Measurements from ENCODE around the gene GSG1.

GSG1 gene

DNA sequence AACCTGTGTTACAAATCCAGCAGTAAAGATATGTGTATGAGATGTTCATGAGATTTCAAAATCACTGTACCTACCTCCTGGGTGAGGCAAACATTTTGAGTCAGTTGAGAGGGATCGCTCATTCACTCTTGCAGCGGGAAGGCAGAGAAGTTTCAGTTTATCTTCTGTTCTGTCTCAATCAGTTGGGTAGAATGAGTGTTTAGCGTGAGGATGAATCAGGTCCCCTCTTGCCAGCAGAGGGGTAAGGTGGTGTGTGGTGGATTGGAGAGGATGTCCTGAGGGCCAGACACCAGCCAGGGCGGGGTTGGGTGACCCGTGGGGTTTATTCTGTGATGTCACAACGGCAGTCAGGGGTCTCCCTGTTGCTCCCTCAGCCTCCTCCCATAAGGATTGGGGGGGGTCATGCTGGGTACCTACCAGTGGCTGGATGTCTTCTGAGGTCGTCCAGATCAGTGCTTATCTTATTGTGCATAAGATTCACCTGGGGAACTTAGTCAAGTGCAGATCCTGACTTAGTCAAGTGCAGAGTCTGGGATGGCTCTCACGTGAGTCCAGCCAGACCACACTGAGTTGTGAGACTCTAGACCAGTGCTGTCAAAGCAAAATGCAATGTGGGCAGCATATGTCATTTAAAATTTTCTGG lies at the start of gene GSG1:
TSS of gene GSG1 (minus strand) at position 277 of the 643 bp plus-strand sequence. CDS start at position 122, 155 bp downstream.
- DNase-seq: no peak

GRCh38 chr12:13153180-13153579 lies 49.7 kb upstream of the GSG1 start:
- DNase-seq: no peak

DNA sequence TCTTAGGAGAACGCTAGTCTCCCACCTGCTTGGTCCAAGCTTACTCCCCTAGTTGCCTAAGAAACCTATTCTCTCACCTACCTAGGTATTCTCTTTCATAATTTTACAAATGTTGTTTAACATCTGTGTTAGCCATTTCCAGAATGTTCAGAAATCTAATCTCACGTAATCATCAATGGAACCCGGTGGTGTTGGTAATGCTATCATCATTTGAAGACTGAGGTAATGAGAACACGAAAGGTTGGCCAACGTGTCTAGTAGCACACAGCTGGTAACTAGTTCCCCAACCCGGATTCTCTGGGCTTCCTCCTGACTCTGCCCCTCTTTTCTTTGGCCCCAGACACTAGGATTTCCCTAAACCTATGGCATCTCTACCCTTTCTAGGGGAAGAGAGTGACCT lies 49.3 kb upstream of the GSG1 start:
- DNase-seq: no peak

- no peak for DNase-seq
Observed at GRCh38 chr12:13152281-13152680, 48.8 kb upstream of the GSG1 start.

DNA sequence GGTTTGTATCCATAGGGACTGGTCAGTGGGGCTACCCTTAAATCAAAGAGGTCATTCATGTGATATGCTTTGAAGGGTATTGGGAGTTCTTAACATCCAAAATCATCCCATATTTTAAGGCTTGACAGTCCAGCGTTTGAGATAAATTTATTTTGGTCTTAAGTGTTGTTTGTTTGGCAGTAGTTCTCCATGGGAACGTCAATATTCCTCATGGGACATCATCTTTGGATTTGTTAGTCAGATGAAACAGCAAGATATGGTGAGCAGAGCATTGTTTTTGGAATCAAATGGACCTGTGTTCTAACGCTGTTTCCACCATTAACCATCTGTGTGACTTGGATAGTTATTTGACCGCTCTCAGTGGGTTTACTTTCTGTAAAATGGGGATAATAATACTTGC lies 45.9 kb upstream of the GSG1 start:
- no peak for DNase-seq

- no peak for DNase-seq
Observed at GRCh38 chr12:13148485-13148847, 45.0 kb upstream of the GSG1 start.

DNA sequence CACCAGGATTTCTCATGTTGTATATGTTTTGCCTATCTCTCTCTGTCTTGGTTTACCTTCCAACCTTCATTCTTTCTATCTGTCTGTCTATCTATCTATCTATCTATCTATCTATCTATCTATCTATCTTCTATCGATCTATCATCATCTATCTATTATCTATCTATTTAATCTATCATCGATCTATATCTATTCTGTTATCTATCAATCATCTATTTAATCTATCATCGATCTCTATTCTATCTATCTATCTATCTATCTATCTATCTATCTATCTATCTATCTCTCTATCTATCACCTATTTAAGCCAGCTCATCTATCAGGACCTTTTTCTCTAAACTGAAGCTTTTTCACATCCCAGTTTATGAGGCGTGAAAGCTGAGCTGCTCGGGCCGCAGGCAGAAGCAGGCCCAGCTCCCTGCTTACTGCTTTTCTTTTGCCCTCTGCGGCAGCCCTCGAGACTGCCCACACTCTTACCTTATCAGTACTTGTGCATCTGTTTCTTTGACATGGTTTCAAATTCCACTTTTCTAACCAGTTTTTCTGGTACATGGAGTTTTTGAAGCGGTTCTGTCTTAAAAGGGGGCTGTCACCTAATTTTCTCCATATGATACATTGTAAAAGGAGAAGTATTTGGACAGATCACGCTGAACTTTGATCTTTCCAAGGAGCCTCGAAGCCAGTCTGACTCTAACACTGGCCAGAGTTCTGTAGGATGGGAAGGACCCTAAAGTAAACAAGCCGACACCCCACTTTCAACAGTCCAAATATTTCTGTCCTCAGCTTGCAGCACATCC lies 44.4 kb upstream of the GSG1 start:
- no peak for DNase-seq

DNA sequence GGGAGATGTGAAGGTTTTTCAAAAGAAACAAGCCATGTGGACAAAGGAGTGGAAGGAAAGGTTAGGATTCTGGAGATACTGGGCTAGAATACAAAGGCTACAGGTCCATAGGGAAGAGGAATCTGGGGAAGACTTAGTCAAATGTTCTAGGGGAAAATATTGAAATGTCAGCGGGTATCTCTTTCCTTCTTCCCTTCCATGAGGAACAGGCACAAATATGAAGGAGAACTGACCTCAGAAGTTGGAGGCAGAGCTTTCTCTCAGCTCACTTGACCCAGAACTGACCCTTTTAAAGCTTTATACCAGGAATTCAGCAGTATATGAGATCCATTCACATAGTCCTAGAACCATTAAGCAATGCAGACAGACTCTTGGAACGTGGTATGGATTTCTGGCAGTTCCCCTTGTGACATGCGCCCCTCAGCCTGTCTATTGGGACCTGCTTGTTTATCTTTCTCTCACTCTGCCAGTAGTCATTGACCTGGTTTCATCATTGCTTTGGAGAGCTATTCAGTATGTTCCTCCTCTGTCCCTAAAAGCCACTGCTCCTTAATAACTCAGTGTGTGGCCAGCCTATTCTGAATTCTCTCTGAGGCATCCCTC lies 43.0 kb upstream of the GSG1 start:
- no peak for DNase-seq

- no peak for DNase-seq
Observed at GRCh38 chr12:13144266-13144828, 40.9 kb upstream of the GSG1 start.

- no peak for DNase-seq
Observed at GRCh38 chr12:13142747-13143146, 39.3 kb upstream of the GSG1 start.

GRCh38 chr12:13141686-13142085 lies 38.2 kb upstream of the GSG1 start:
- no peak for DNase-seq

DNA sequence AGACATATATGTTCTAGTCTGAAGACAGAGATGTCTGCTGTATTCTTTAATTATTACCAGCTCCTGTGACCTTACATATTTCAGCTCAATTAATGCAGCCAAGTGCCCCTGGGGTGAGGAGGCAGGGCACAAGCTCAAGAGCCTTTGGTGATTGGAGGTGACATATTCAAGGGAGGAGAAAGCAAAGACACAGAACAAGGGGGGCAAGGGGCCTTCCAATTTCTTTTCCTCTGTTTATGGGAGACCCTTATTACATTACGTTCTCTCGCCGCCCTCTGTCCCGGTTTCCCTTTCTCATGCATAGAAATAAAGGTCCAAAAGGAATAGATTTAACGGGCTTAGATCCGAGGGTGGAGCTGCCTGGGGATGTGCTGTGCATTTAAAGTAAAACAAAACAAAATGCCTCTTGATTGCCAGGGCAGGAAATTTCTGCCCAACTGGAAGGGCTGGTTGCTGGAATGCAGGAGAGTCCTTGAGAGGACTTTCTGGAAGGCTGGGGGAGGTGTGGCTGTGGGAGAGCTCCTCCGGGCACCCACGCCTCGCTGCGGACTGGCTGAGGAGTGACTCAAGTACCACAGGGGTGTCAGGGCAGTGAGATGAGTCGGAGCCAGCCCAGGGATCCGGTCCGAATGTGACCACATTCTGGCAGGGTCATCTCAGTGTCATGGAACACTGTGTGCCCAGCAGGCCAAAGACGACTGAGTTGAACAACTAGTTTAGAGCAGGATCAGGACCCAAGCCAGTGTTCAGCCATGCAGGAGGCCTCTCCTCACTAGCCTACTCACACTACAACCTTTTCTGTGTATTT lies 32.1 kb upstream of the GSG1 start:
- no peak for DNase-seq

DNA sequence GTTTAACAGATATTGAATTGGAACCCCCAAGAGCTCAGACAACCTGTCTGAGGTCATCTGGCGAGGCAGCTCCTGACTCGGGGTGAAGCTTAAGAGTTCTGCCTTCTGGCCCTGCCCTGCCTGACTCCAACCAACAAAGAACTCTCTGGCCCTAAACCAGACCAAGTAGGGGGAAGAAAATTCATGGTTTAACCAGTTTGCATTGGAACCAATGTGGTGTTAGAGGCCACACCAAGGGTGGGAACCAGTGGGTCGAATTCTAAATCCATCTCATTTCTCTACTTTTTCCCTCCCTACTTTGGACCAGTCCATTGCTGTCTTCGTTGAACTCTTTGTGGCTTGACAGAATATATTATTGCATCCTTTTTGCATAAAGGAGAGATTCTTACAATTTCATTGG lies 30.4 kb upstream of the GSG1 start:
- DNase-seq: no peak

DNA sequence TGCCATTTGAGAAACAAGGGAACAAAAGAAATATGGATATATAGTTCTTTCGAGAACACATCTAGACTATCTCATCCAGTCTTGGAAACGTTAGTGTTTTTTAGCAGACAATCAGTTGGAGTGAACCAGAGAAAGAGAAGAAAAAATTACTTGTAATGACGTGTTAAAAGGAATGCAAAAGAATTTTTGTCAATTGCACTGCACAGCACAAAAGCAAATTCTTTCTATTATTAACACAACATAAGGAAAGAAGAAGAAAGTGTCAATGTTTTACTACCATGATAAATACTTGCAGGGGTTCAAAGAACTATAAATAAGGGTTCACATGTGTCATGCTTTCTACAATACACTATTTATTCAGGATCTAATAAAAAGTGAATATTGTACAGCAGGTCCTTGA lies 27.5 kb upstream of the GSG1 start:
- no peak for DNase-seq

- no peak for DNase-seq
Observed at GRCh38 chr12:13128291-13128965, 25.0 kb upstream of the GSG1 start.

GRCh38 chr12:13127444-13127843 lies 24.0 kb upstream of the GSG1 start:
- no peak for DNase-seq

GRCh38 chr12:13126494-13126893 lies 23.0 kb upstream of the GSG1 start:
- DNase-seq: no peak

DNA sequence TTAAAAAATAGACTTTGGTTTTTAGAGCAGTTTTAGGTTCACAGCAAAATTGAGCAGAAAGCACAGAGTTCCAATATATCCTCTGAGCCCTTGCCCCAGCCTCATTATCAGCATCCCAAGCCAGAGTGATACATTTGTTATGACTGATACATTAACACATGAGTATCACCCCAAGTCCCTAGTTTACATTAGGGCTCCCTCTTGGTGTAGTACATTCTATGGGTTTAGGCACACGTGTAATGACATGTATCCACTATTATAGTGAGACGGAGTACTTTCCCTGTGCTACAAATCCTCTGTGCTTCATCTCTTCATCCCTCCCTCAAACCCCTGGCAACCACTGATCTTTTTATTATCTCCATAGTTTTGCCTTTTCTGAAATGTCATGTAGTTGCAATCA lies 22.5 kb upstream of the GSG1 start:
- DNase-seq: no peak

DNA sequence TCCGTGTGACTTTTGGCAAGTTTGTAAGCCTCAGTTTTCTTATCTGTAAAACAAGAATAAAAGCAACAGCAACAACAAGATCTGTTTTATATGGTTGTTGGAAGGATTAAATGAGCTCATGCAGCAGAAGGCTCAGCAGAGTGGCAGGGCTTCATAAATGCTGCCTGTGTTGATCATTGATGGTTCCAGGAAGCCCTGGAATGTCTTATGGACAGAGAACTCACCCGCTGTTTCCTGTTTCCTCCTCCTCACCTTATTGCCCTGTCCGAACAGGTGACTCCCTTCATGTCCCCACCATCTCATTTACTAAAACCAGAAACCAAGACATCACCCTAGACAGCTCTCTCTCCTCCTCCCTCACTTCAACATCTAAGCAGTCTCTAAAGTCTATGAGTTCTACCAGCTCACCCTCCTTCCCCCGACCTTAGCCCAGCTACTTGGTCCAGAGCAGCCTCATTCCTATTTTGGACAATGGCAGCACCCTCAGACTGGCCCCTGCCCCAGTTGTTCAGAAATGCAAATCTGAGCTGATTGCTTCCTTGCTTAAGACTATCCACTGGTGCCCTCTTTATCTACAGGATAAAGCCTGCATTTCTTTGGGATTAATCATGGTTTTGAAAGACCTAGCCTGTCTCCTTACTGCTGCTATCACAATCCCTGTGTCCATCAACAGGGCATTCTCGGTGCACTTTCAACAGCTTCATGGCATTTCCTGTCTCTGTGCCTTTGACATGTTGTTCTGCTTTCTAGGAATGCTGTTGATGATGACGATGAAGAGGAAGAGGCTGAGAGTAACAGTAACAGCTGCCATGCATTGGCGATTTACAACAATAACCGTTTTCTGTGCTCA lies 21.4 kb upstream of the GSG1 start:
- DNase-seq: no peak

GRCh38 chr12:13121568-13121967 lies 18.1 kb upstream of the GSG1 start:
- DNase-seq: no peak

DNA sequence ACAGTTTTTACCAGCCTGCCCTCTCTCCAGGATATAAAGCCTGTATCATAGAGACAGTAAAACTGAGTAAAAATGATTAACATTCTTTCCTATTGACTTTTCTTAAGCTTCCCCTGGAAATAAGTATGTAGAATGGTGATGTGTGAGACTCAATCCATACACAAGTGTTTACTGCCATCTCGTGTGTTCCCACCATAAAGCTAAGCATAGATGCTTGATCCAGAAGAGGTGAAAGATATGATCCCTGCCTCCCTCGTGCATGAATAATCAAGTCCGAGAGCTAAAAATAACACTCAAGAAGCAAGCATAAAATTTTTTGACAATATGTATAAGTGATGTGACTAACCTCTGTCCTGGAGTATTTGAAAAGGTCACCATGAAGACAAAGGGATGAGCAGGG lies 16.9 kb upstream of the GSG1 start:
- no peak for DNase-seq

GRCh38 chr12:13119826-13120225 lies 16.4 kb upstream of the GSG1 start:
- no peak for DNase-seq
